H9 (cell line): ENCODE measurements around the gene TRAK1. TPM values are rescaled to one million over a fixed set of nuclear protein-coding genes. Genes with fewer than 3 reads are reported as not detected.

ENCODE experiments used
- DNase-seq: peaks from one replicate; pipeline ENCODE4 v3.0.0-alpha.2; 2017
- H2AFZ ChIP-seq: one replicate; pipeline ENCODE4 v1.6.1; 2013; ENCODE audit warnings: mild to moderate bottlenecking, low read length, control low read depth, moderate library complexity
- H2AK5ac ChIP-seq: 2 replicates; pipeline ENCODE4 v1.6.1; 2013; ENCODE audit warnings: low read length, control low read depth, mixed read lengths; ENCODE audit not compliant: insufficient read length
- H2BK120ac ChIP-seq: one replicate; pipeline ENCODE4 v1.6.1; 2013; ENCODE audit warnings: low read depth, mild to moderate bottlenecking, low read length, control low read depth, inconsistent platforms; ENCODE audit not compliant: poor library complexity, severe bottlenecking
- H2BK12ac ChIP-seq: 2 replicates; pipeline ENCODE4 v1.6.1; 2013; ENCODE audit warnings: low read length, control low read depth, mixed read lengths, low read depth; ENCODE audit not compliant: insufficient read length
- H2BK15ac ChIP-seq: 2 replicates; pipeline ENCODE4 v1.6.1; 2013; ENCODE audit warnings: low read depth, low read length, control low read depth
- H2BK20ac ChIP-seq: one replicate; pipeline ENCODE4 v1.6.1; 2013; ENCODE audit warnings: low read depth, mild to moderate bottlenecking, low read length, control low read depth, inconsistent platforms; ENCODE audit not compliant: poor library complexity, severe bottlenecking
- H2BK5ac ChIP-seq: 2 replicates; pipeline ENCODE4 v1.6.1; 2013; ENCODE audit warnings: low read length, control low read depth, mixed read lengths; ENCODE audit not compliant: insufficient read length
- H3K14ac ChIP-seq: 2 replicates; pipeline ENCODE4 v1.6.1; 2013; ENCODE audit warnings: low read length, control low read depth; ENCODE audit not compliant: insufficient read depth
- H3K18ac ChIP-seq: 2 replicates; pipeline ENCODE4 v1.6.1; 2013; ENCODE audit warnings: low read depth, mild to moderate bottlenecking, mixed read lengths, low read length, control low read depth; ENCODE audit not compliant: insufficient read length
- H3K23ac ChIP-seq: 2 replicates; pipeline ENCODE4 v1.6.1; 2013; ENCODE audit warnings: low read length, control low read depth, mixed read lengths, low read depth; ENCODE audit not compliant: insufficient read length
- H3K23me2 ChIP-seq: 2 replicates; pipeline ENCODE4 v1.6.1; 2013; ENCODE audit warnings: low read depth, mild to moderate bottlenecking, mixed read lengths, low read length, control low read depth; ENCODE audit not compliant: insufficient read length, poor library complexity, severe bottlenecking
- H3K27ac ChIP-seq: 2 replicates; pipeline ENCODE4 v1.5.1; 2013; ENCODE audit warnings: low read length, control low read depth, mixed read lengths, low read depth; ENCODE audit not compliant: insufficient read length
- H3K27me3 ChIP-seq: 2 replicates; pipeline ENCODE4 v1.6.1; 2013; ENCODE audit warnings: low read length, control low read depth, inconsistent platforms; ENCODE audit not compliant: insufficient read depth
- H3K4ac ChIP-seq: 2 replicates; pipeline ENCODE4 v1.6.1; 2013; ENCODE audit warnings: low read depth, mild to moderate bottlenecking, control low read depth, inconsistent platforms, low read length, moderate library complexity
- H3K4me1 ChIP-seq: 2 replicates; pipeline ENCODE4 v1.6.1; 2013; ENCODE audit warnings: low read length, control low read depth, inconsistent platforms; ENCODE audit not compliant: insufficient read depth
- H3K4me2 ChIP-seq: 2 replicates; pipeline ENCODE4 v1.6.1; 2013; ENCODE audit warnings: low read length, control low read depth, mixed read lengths; ENCODE audit not compliant: insufficient read length, insufficient read depth
- H3K56ac ChIP-seq: 2 replicates; pipeline ENCODE4 v1.6.1; 2013; ENCODE audit warnings: low read depth, mild to moderate bottlenecking, mixed read lengths, low read length, control low read depth; ENCODE audit not compliant: insufficient read length
- H3K79me1 ChIP-seq: 2 replicates; pipeline ENCODE4 v1.6.1; 2013; ENCODE audit warnings: low read depth, mild to moderate bottlenecking, moderate library complexity, low read length, control low read depth, inconsistent platforms; ENCODE audit not compliant: insufficient read depth, poor library complexity, severe bottlenecking
- H3K79me2 ChIP-seq: 2 replicates; pipeline ENCODE4 v1.6.1; 2013; ENCODE audit warnings: low read length, control low read depth, inconsistent platforms; ENCODE audit not compliant: insufficient read depth
- H3K9ac ChIP-seq: 2 replicates; pipeline ENCODE4 v1.6.1; 2013; ENCODE audit warnings: low read length, control low read depth, mixed read lengths; ENCODE audit not compliant: insufficient read length; ENCODE audit errors: extremely low read depth
- H3K9me3 ChIP-seq: one replicate; pipeline ENCODE4 v1.6.1; 2013; ENCODE audit warnings: low read depth, low read length, inconsistent platforms; ENCODE audit not compliant: control insufficient read depth
- H3T11ph ChIP-seq: one replicate; pipeline ENCODE4 v1.6.1; 2013; ENCODE audit warnings: mild to moderate bottlenecking, low read length, control low read depth, inconsistent platforms
- H4K20me1 ChIP-seq: one replicate; pipeline ENCODE4 v1.6.1; 2013; ENCODE audit not compliant: control insufficient read depth, insufficient read length, insufficient read depth
- H4K5ac ChIP-seq: 2 replicates; pipeline ENCODE4 v1.6.1; 2013; ENCODE audit warnings: low read depth, mild to moderate bottlenecking, mixed read lengths, low read length, control low read depth; ENCODE audit not compliant: insufficient read length
- H4K8ac ChIP-seq: replicated peaks from 2 replicates; pipeline ENCODE4 v1.6.1; 2013; ENCODE audit warnings: low read length, control low read depth, mixed read lengths, low read depth; ENCODE audit not compliant: insufficient read length
- H4K91ac ChIP-seq: 2 replicates; pipeline ENCODE4 v1.6.1; 2013; ENCODE audit warnings: low read depth, mild to moderate bottlenecking, moderate library complexity, mixed read lengths, low read length, control low read depth; ENCODE audit not compliant: insufficient read length
- H3K27ac Mint-ChIP-seq, 3 experiments: 2 replicates in 2 of 3; 3 replicates in 1 of 3; pipeline ENCODE4 v1.8.0; 2020 to 2021; ENCODE audit warnings: mixed read lengths in 3 of 3, mild to moderate bottlenecking in 1 of 3, moderate library complexity in 1 of 3
- H3K27me3 Mint-ChIP-seq: 2 replicates; pipeline ENCODE4 v1.8.0; 2021; ENCODE audit warnings: low read depth, mild to moderate bottlenecking, moderate library complexity, mixed read lengths
- H3K36me3 Mint-ChIP-seq, 3 experiments: 2 replicates in 2 of 3; 3 replicates in 1 of 3; pipeline ENCODE4 v1.8.0; 2020 to 2021; ENCODE audit warnings: low read depth in 3 of 3, mixed read lengths in 3 of 3; ENCODE audit not compliant: insufficient read depth in 1 of 3
- H3K4me1 Mint-ChIP-seq, 2 experiments: 2 replicates each; pipeline ENCODE4 v1.8.0; 2020; ENCODE audit warnings: mixed read lengths in 2 of 2
- H3K4me3 Mint-ChIP-seq, 2 experiments: 2 replicates in 1 of 2; 3 replicates in 1 of 2; pipeline ENCODE4 v1.8.0; 2020 to 2021; ENCODE audit warnings: mild to moderate bottlenecking in 2 of 2, mixed read lengths in 2 of 2, moderate library complexity in 1 of 2
- H3K9me3 Mint-ChIP-seq, 2 experiments: 2 replicates in 1 of 2; 3 replicates in 1 of 2; pipeline ENCODE4 v1.8.0; 2020; ENCODE audit warnings: mild to moderate bottlenecking in 2 of 2, mixed read lengths in 2 of 2, moderate library complexity in 1 of 2
- CTCF ChIP-seq: fragments of 200-600 bp; sonication (generic); conservative IDR thresholded peaks from 3 replicates; pipeline ENCODE4 v1.8.0; 2021; ENCODE audit warnings: antibody characterized with exemption, mild to moderate bottlenecking
- WGBS: extraction: QIAGEN DNeasy Blood & Tissue Kit; methylation state at CpG from one replicate; pipeline ENCODE4 v1.1.7; 2013; ENCODE audit warnings: missing lambda C conversion rate, low lambda C conversion rate, mixed read lengths; ENCODE audit not compliant: insufficient read length; ENCODE audit errors: extremely low coverage; 5-methylcytosine and 5-hydroxymethylcytosine counted together
- total RNA-seq: library from RNA; stranded (reverse); gene quantifications from 2 replicates; pipeline ENCODE4 v1.2.1, GENCODE V29; 2021

The TRAK1 gene
- total RNA-seq, 1 experiment from 2014 or later = 34.2 TPM

GRCh38 chr3:42070089-42070488, 21.1 kb upstream of the TRAK1 start:
- Histone ChIP-seq H3K27ac (no peak overlapping the region), H4K5ac (no peak overlapping the region), H4K20me1 (no peaks in the 10 kb centered on the region), H2BK20ac (no peak overlapping the region), H3K23ac (no peak overlapping the region), H4K8ac (no peak overlapping the region), H3K4me1 (peaks cover 5% of the 10 kb centered on the region; the same call in 1 of the 2 replicates), H3K79me2 (no peaks in the 10 kb centered on the region; the same call in 1 of the 2 replicates), H3K9ac (no peak overlapping the region), H2BK5ac (no peak overlapping the region), H3K27me3 (no peaks in the 10 kb centered on the region), H3K4ac (no peak overlapping the region), H2AFZ (no peak overlapping the region), H3T11ph (no peak overlapping the region), H3K23me2 (no peaks in the 10 kb centered on the region), H2BK12ac (no peak overlapping the region), H2BK15ac (no peak overlapping the region), H3K4me2 (no peak overlapping the region), H2AK5ac (no peak overlapping the region), H2BK120ac (no peak overlapping the region), H3K56ac (no peak overlapping the region), H3K18ac (no peak overlapping the region), H3K14ac (no peak overlapping the region), H4K91ac (no peak overlapping the region), H3K9me3 (no peaks in the 10 kb centered on the region), H3K79me1 (no peaks in the 10 kb centered on the region)
- H3K4me1 Mint-ChIP-seq = peaks cover 36 to 41% of the 10 kb centered on the region in 2 experiments
- no peak overlapping the region for H3K4me3 Mint-ChIP-seq
- no CpG with 5 or more reads among the region's 2 CpGs for WGBS
- no peaks in the 10 kb centered on the region for H3K9me3 Mint-ChIP-seq
- no peaks in the 10 kb centered on the region for H3K27me3 Mint-ChIP-seq
- H3K36me3 Mint-ChIP-seq = no peaks in the 10 kb centered on the region
- no peak for DNase-seq
- no peak overlapping the region for H3K27ac Mint-ChIP-seq
- TF ChIP-seq CTCF = no peak
